Astrocyte of the cerebellum (primary cell): ENCODE data around the gene ERBB2.

Experiments
- DNase-seq: peaks from one replicate; pipeline ENCODE4 v3.0.0-alpha.2; 2011; ENCODE audit warnings: low read depth
- H3K4me3 ChIP-seq: 2 replicates; pipeline ENCODE4 v1.5.1; 2011; ENCODE audit warnings: mild to moderate bottlenecking, low read depth, low read length, moderate library complexity
- in situ Hi-C: cut with HindIII; loops from 2 replicates; pipeline ENCODE4 v1.10.0; 2017; ENCODE audit warnings: low sequenced_read_pairs
- TF ChIP-seq, protein P1 (sequence below): IDR thresholded peaks from 2 replicates; pipeline ENCODE4 v1.5.1; 2012; ENCODE audit warnings: low read length, low read depth, moderate library complexity, mild to moderate bottlenecking; ENCODE audit errors: missing control alignments

The ERBB2 gene

DNA sequence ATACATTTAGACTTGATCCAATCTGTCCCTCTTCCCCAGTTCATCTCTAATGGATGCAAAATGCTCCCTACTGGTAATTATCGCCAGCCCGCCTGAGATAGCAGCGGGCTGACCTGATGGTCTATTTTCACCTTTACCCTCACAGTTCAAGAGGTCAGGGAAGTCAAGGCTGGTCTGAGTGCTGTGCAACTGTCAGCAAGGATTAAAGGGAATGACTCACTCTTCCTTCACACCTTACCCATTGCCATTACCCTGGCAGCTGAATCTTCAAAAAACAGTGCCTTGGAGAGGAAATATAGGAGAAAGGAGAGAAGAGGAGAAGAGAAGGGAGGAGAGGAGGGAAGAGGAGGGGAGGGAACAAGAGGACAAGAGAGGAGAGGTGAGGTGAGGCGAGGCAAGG, 74.2 kb downstream of the ERBB2 start:
- no peak for DNase-seq
- H3K4me3 ChIP-seq = no peak overlapping the region
- TF ChIP-seq, protein P1, sequence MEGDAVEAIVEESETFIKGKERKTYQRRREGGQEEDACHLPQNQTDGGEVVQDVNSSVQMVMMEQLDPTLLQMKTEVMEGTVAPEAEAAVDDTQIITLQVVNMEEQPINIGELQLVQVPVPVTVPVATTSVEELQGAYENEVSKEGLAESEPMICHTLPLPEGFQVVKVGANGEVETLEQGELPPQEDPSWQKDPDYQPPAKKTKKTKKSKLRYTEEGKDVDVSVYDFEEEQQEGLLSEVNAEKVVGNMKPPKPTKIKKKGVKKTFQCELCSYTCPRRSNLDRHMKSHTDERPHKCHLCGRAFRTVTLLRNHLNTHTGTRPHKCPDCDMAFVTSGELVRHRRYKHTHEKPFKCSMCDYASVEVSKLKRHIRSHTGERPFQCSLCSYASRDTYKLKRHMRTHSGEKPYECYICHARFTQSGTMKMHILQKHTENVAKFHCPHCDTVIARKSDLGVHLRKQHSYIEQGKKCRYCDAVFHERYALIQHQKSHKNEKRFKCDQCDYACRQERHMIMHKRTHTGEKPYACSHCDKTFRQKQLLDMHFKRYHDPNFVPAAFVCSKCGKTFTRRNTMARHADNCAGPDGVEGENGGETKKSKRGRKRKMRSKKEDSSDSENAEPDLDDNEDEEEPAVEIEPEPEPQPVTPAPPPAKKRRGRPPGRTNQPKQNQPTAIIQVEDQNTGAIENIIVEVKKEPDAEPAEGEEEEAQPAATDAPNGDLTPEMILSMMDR = no peak
- in situ Hi-C loops = no loop called here

DNA sequence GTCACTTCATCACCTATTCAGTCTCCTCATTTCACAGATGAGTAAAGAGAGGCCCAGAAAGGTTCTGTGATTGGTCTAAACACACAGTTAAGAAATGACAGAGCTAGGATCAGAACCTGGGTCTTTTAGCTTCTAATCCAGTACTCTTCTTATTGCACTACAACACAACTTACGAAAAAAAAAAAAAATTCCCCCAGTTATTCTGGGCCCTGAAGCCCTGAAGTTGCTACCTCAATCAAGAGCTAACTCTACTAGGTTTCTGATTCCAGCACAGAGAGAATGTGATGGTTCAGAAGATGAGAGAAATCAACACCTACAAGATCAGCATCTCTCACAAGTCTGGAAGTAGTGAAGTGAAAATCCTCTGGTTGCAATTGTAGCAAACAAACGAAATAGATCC, 75.2 kb downstream of the ERBB2 start:
- TF ChIP-seq, protein P1 = no peak
- in situ Hi-C loops = no loop called here
- no peak for DNase-seq
- no peak overlapping the region for H3K4me3 ChIP-seq

- in situ Hi-C loops = no loop called here
- H3K4me3 ChIP-seq = no peak overlapping the region
- DNase-seq = no peak
These were observed 76.4 kb downstream of the ERBB2 start for GRCh38 chr17:39776252-39776651.

GRCh38 chr17:39777534-39778365, 77.9 kb downstream of the ERBB2 start:
- DNase-seq = no peak
- in situ Hi-C loops = no loop called here
- H3K4me3 ChIP-seq = no peak overlapping the region
- TF ChIP-seq, protein P1 = no peak

More at GRCh38 chr17:39776252-39776651, 76.4 kb downstream of the ERBB2 start:
- TF ChIP-seq, protein P1 = no peak
